ENCODE results near the gene ALOX5. TPM values are rescaled to one million over a fixed set of nuclear protein-coding genes. Genes with fewer than 3 reads are reported as not detected.
A peak's percentile ranks its signal among the peaks of the same experiment; 100 is the strongest.
"Not testable (repeated sequence)": the region's sequence is repeated elsewhere in the genome, so short reads cannot be mapped to it uniquely, and the experiment has no call there.

Gene ALOX5
- total RNA-seq, 1 experiment from 2014 or later: not detected

DNA sequence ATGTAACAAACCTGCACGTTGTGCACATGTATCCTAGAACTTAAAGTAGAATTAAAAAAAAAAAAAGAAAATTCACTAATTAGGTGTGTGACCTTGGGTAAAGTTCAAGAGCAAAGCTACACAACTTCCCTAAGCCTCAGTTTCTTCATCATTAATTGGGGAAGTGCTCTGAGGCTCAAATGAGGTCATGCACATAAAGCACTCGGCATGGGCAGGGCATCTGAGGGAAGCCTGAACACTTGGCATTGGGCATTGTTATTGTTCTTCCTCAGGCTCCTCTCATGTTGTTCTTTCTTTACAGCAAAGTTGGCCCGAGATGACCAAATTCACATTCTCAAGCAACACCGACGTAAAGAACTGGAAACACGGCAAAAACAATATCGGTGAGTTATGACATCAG is 21.5 kb downstream of the ALOX5 start:
- in situ Hi-C loops (cut with HindIII; ENCODE audit: low sequenced_read_pairs): no loop called here
- no peak for DNase-seq (ENCODE audit: low spot score)

DNA sequence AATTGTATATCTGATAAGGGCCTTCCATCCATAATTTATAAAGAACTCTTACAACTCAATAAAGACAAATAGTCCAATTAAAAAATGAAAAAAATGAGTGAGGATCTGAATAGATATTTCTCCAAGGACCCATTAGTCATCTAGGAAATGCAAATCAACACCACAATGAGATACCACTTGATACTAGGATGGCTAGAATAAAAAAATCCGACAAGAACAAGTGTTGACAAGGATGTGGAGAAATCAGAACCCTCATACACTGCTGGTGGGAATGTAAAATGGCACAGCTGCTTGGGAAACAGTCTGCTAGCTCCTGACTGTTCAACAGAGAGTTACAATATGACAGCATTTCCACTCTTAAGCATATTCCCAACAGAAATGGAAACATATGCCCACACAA is 24.6 kb downstream of the ALOX5 start:
- in situ Hi-C loops (cut with HindIII; ENCODE audit: low sequenced_read_pairs): no loop called here
- no peak for DNase-seq (ENCODE audit: low spot score)

DNA sequence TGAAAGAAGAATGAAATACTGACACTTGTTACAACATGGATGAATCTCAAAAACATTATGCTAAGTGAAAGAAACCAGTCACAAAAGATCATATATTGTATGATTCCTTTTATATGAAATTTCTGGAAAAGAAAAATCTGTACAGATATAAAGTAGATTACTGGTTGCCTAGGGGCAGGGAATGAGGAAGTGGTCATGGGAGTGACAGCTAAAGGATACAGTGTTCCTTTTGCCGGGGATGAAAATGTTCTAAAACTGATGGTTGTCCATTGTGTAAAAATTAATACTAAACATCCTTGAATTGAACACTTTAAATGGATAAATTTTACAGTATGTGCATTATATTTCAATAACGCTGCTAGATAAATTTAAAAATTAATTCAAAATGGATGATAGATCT is 25.1 kb downstream of the ALOX5 start:
- in situ Hi-C loops (cut with HindIII; ENCODE audit: low sequenced_read_pairs): no loop called here

DNA sequence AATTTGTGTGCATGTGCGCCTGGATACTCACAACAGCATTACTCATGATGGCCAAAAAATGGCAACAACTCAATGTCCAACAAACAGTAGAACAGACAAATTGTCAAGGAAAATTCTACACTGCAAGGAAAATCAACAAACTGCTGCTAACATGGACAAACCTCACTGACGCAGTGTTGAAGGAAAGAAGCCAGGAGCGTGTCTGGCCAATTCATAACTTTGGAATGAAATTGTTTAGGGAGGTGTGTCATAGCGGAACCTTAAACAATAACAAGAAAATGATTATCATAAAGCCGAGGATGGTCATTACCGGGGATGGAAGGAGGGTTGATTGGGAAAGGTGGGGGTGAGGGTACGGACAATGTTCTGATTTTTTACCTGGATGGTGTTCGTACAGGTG is 29.1 kb downstream of the ALOX5 start:
- no peak for DNase-seq (ENCODE audit: low spot score)
- in situ Hi-C loops (cut with HindIII; ENCODE audit: low sequenced_read_pairs): no loop called here

More for the DNA sequence above, 25.1 kb downstream of the ALOX5 start:
- DNase-seq (ENCODE audit: low spot score): no peak

DNA sequence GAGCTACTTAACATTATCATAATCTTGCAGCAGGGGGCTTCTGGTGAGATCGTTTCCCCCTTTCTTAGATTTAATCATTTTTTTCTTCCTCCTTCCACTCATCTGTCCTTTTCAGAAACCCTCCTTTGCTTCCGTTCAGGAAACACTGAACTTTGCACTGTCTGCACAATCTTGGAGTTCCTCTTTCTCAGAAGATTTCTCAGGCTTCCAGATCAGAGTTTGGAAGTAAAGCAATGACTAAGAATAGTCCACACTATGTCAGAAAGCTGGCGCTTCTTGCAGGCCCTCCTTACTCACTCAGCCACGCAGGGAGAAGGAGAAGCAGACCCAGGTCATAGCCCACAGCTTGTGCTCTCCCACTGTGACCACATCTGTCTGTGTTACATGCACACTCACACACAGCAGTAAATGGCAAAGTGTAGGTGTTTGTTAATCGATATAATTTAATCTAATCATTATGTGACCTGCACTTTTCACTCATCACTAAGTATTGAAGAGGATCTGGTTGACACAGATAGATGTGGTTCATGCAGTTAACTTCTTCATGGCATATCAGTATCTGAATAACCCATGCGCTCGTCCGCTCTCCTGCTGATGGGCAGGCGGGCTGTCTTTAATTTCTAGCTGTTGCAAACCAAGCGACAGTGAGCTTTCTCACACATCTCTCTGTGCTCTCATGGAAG is 30.2 kb downstream of the ALOX5 start:
- in situ Hi-C loops (cut with HindIII; ENCODE audit: low sequenced_read_pairs): no loop called here
- DNase-seq (ENCODE audit: low spot score): no peak

DNA sequence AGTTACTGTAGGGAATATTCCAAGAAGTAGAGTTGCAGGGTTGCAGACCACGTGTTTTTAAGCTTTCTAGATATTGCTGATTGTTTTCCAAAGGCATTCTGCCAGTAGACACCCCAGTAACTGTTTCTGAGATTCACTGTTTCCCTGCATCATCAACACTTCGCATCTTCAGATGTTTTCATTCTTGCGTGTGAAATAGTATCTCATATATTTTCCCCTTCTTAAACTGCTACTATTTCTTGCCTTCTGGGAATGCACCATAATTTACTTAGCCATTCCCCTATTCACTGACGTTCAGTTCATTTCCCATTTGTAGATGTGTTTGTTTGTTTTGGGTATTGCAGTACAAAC is 30.7 kb downstream of the ALOX5 start:
- no peak for DNase-seq (ENCODE audit: low spot score)
- in situ Hi-C loops (cut with HindIII; ENCODE audit: low sequenced_read_pairs): no loop called here

DNA sequence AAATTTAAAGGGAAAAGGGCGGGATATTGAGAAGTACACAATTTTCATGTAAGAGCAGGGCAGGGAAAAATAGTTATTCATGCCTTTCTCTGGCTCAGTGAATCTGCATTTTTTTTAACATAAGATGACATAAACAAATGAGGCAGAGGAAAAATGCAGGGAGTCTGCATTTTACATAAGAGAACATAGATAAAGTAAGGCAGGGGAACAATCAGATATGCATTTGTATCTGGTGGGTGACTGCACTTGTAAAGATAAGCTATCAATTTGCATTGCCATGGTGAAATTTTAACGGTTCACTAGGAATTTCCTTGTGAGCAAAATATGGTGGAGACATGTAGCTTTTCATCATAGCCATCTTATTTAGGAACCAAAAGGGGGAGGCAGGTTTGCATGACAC is 33.5 kb downstream of the ALOX5 start:
- DNase-seq (ENCODE audit: low spot score): no peak
- in situ Hi-C loops (cut with HindIII; ENCODE audit: low sequenced_read_pairs): no loop called here

DNA sequence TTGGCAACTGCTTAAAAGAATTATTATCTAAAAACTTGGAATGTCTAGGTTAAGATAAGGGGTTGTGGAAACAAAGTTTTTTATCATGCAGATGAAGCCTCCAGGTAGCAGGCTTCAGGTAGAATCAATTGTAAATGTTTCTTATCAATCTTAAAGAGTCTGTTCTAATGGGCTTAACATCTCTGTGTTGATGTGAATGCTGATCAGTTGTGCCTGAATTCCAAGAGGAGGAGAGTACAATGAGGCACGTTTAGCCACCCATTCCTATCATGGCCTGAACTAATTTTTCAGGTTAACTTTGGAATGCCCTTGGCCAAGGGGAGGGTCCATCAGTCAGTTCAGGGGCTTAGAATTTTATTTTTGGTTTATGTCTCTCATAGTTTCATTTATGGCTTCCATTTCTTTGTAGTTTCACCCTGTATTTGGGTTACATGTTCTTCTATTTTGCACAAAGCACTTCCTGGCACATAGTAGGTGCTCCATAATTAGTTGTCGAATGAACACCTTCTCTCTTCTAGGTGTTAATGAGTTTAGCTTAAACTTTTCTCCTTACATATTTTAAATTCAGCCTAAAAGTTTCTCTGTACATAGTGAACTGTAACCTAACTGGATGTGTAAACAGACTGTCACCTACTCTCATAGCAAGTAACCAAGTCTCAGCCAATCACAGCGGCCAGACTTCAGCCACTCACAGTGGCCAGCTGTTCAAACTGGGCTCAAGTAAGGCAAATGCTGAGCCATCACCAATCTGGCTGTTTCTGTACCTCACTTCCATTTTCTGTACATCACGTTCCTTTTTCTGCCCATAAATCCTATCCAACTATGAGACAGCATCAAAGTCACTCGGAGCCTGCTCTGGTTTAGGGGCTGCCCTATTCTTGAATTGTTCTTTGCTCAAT is 34.7 kb downstream of the ALOX5 start:
- no peak for DNase-seq (ENCODE audit: low spot score)
- in situ Hi-C loops (cut with HindIII; ENCODE audit: low sequenced_read_pairs): no loop called here

DNA sequence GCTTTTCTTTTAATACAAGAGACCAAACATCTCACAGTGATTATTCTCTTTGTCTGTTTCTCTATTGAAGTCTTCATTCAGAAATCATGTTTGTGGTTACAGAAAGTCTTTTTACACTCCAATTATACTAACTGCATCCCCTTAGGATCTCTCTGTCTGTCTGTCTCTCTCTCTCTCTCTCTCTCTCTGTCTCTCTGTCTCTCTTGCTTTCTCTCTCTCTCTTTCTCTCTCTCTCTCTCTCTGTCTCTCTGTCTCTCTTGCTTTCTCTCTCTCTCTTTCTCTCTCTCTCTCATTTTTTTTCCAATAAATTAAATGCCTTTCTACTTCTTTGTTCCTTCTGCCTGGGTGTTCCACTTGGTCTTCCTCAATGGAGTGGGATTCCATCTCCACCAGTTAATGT is 35.3 kb downstream of the ALOX5 start:
- in situ Hi-C loops (cut with HindIII; ENCODE audit: low sequenced_read_pairs); DNase-seq (ENCODE audit: low spot score): not testable (repeated sequence)

DNA sequence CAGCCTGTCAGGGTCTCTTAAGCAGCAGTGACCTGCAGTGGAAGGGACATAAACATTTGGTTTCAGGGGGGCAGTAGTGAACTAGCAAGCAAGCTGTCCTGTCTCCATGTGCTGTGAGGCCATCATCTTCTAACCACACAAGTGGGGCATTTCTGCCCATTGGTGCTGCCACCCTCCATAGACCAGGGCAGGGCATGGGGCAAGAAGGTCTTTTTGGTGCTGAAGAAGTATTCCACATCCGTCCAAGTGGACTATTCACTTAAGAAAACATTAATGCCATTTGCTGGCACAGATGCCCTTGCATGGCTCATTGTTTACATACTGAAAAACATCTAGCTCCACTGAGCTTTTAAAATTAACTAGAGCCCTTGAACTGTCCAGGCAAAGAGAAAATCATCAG is 35.8 kb downstream of the ALOX5 start:
- in situ Hi-C loops (cut with HindIII; ENCODE audit: low sequenced_read_pairs): no loop called here
- DNase-seq (ENCODE audit: low spot score): no peak

DNA sequence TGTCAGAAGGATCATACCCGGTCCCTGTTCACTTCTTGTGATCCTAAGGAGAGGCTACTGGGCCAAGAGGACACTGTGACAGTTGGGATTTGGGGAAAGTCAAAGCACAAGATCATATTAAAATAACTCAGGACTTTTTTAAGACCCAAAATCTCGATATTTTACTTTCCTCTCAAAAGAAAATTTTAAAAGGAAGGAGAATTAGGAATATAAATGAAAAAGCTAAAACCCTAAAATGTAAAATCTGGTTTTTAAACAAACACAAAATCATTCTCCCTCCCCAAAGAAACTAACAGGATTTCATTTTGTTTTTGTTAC is 36.4 kb downstream of the ALOX5 start:
- no peak for DNase-seq (ENCODE audit: low spot score)
- in situ Hi-C loops (cut with HindIII; ENCODE audit: low sequenced_read_pairs): no loop called here

DNA sequence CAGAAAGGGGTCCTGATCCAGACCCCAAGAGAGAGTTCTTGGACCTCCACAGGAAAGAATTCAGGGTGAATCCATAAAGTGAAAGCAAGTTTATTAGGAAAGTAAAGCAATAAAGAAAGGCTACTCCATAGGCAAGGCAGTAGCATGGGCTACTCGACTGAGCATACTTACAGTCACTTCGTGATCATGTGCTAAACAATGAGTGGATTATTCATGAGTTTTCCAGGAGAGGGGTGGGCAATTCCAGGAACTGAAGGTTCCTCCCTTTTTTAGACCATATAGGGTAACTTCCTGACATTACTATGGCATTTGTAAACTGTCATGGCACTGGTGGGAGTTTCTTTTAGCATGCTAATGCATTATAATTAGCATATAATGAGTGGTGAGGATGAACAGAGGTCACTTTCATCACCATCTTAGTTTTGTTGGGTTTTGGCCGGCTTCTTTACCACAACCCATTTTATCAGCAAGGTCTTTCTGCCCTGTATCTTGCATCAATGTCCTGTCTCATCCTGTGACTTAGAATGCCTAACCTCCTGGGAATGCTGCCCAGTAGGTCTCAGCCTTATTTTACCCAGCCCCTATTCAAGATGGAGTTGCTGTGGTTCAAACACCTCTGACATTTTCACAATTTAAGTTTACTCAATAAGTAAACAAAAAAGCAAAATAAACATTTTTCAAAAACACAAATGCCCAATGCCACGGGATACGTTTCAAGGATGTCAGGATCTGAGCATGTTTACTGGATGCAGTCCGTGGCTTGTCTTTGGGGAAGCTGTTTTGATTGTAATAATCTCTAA is 37.0 kb downstream of the ALOX5 start:
- no peak for DNase-seq (ENCODE audit: low spot score)
- in situ Hi-C loops (cut with HindIII; ENCODE audit: low sequenced_read_pairs): no loop called here

DNA sequence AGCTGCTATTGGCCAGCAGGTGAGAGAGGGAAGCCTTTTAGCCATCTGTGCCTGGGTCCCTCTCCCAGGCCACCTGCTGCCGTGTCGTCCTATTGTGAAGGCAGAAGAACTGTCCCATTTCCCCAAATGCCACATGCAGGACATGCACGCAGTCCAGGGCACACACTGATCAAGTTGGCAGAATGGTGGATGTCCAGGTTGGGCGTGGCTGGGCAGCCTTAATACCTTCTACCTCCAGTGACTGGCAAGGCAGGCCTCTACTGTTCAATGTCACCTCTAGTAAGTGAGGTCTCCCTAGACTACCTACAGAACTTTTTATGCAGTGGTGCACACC is 37.6 kb downstream of the ALOX5 start:
- in situ Hi-C loops (cut with HindIII; ENCODE audit: low sequenced_read_pairs): no loop called here
- peak; percentile 53 for DNase-seq (ENCODE audit: low spot score)

DNA sequence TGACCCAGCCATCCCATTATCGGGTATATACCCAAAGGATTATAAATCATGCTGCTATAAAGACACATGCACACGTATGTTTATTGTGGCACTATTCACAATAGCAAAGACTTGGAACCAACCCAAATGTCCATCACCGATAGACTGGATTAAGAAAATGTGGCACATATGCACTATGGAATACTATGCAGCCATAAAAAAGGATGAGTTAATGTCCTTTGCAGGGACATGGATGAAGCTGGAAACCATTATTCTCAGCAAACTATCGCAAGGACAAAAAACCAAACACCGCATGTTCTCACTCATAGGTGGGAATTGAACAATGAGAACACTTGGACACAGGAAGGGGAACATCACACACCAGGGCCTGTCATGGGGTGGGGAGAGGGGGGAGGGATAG is 41.0 kb downstream of the ALOX5 start:
- in situ Hi-C loops (cut with HindIII; ENCODE audit: low sequenced_read_pairs); DNase-seq (ENCODE audit: low spot score): not testable (repeated sequence)

DNA sequence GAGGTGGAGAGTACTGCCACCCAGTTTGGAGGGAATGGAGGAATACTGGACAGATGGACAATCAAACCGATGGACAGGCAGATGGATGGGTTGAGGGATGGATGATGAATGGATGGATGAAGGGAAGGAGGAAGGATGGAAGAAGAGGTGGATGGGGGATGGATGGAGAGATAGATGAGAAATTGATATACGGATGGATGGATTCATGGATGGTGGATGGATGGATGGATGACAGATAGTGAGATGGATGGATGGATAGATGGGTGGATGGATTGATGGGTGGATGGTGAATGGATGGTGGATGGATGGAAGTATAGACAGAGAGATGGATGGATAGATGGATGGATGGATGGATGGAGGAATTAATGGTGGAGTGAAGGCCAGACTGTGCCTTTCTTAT is 42.6 kb downstream of the ALOX5 start:
- in situ Hi-C loops (cut with HindIII; ENCODE audit: low sequenced_read_pairs): no loop called here

DNA sequence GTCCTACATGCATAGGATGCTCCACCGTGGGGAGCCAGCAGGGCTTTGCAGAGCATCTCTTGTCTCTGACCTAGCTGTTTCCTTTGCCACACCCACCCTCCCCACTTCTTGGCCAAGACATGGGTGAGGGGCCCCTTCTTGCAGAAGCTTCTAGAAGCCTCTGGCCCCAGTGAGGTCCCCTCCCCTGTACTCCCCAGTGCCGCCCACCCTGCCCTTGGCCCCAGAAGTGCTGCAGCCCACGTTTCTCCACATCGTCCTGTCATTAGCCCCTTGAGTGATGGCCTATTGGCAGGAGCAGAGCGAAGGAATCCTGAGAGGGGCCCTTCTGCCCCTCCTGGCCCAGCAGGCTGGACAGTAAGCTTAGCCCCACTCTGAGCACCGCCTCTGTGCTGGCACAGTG is 43.7 kb downstream of the ALOX5 start:
- in situ Hi-C loops (cut with HindIII; ENCODE audit: low sequenced_read_pairs): no loop called here
- no peak for DNase-seq (ENCODE audit: low spot score)

More for the DNA sequence above, 42.6 kb downstream of the ALOX5 start:
- DNase-seq (ENCODE audit: low spot score): no peak

DNA sequence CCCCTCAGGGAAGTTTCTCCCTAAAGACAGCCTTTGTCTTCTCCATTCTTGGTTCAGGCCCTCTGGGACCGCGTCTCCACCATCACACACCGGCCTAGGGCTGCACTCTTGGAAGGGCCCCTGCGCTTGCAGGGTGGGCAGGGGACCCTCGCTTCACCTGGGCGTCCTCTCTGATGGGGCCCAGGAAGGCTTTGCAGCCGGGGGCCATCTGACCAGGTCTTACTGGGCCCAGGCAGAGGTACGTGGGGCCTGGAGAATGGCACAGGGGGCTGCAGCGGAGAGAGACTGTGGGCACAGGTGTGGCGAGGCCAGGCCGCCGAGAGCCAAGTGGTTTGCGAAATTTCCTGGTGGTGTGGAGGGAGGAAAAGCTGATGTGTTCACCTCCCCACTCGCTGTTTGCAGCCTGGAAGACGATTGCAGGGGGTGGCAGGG is 44.4 kb downstream of the ALOX5 start:
- DNase-seq (ENCODE audit: low spot score): no peak
- in situ Hi-C loops (cut with HindIII; ENCODE audit: low sequenced_read_pairs): no loop called here

DNA sequence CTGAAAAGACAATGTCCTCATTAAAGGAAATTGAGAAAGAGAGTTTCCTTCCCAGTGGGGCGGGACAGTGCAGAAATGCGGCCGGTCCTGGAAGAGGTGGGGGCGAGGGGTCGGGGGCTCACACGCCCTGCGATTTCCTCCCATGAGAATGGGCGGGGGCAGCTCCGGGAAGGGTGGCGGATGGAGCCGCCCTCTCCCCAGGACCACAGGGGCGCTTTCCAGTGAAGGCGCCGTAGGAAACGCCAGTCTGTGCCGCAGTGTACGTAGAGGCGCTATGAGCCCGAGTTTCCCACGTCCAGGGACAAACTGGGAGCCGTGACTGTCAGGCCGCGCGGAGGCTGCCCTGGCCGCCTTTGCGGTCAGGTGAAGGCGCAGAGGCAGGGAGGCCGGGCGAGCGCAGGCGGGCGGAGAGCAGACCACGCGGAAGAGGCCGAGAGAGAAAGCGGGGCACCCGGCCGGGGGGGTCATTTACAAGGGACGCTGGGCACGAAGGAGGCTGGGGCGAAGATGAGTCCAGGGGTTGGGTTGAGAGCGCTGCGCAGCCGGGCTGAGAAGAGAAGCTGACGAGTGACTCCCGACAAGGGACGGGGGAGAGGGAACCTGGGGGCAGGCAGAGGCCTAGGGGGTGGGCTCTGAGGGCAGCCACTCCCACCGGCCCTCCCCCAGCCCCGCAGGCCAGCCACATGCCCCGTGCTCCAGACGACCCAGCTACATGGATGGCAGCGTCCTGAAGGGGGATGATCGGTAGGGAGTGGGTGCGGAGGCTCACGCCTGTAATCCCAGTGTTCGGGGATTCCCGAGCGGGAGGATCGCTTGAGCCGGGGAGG is 45.0 kb downstream of the ALOX5 start:
- peak; percentile 66 for DNase-seq (ENCODE audit: low spot score)
- in situ Hi-C loops (cut with HindIII; ENCODE audit: low sequenced_read_pairs): no loop called here

DNA sequence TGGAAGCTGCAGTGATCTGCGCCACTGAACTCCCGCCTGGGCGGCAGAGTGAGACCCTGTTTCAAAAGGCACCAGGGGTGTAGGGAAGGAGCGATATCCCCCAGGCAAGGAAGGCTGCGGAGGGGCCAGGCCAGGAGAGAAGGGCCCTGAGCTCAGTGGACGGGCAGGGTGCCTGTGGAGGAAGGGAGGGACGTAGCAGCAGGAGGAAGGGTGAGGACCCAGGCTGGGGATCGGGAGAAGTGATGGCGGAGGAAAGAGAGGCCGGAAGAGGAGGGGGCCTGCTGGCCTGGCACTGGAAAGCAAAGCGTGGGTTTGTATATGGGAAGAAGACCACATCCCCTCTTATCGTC is 45.6 kb downstream of the ALOX5 start:
- in situ Hi-C loops (cut with HindIII; ENCODE audit: low sequenced_read_pairs): no loop called here
- no peak for DNase-seq (ENCODE audit: low spot score)

Measured in G401 (cell line).